GM12878 (cell line): ENCODE data around the gene PARN. TPM values are rescaled to one million over a fixed set of nuclear protein-coding genes. Genes with fewer than 3 reads are reported as not detected.
A peak's percentile ranks its signal among the peaks of the same experiment; 100 is the strongest.

ENCODE experiments used
- CREB1 ChIP-seq: IDR thresholded peaks from 2 replicates; pipeline ENCODE4 v1.6.1; 2012; ENCODE audit warnings: low read depth, mild to moderate bottlenecking, inconsistent platforms
- HDAC2 ChIP-seq: fragments of 200-600 bp; sonication (generic); IDR thresholded peaks from 2 replicates; pipeline ENCODE4 v1.6.1; 2017
- HDGF ChIP-seq: fragments of 450-650 bp; IDR thresholded peaks from 2 replicates; pipeline ENCODE4 v1.6.1; 2016; ENCODE audit warnings: antibody characterized with exemption
- IKZF2 ChIP-seq, 2 experiments: fragments of 450-650 bp; IDR thresholded peaks; 2 replicates each; pipeline ENCODE4 v1.6.1; 2017; ENCODE audit warnings: mild to moderate bottlenecking in 2 of 2, moderate library complexity in 2 of 2
- KDM1A ChIP-seq: fragments of 200-600 bp; sonication (generic); IDR thresholded peaks from 2 replicates; pipeline ENCODE4 v1.6.1; 2016; ENCODE audit warnings: borderline replicate concordance
- MTA3 ChIP-seq: IDR thresholded peaks from 2 replicates; pipeline ENCODE4 v1.6.1; 2012; ENCODE audit warnings: low read length, inconsistent platforms, borderline replicate concordance
- NBN ChIP-seq: fragments of 450-650 bp; IDR thresholded peaks from 2 replicates; pipeline ENCODE4 v1.6.1; 2016
- PAX5 ChIP-seq: IDR thresholded peaks from 2 replicates; pipeline ENCODE4 v1.6.1; 2011; ENCODE audit warnings: low read depth, low read length, borderline replicate concordance
- POLR2A ChIP-seq: IDR thresholded peaks from 2 replicates; pipeline ENCODE4 v1.6.1; 2011; ENCODE audit warnings: low read depth, mild to moderate bottlenecking, low read length
- RAD21 ChIP-seq: IDR thresholded peaks from 2 replicates; pipeline ENCODE4 v1.6.1; 2011; ENCODE audit warnings: mild to moderate bottlenecking, low read depth, low read length, moderate library complexity; ENCODE audit not compliant: insufficient read depth
- TARDBP ChIP-seq: IDR thresholded peaks from 2 replicates; pipeline ENCODE4 v1.6.1; 2016; ENCODE audit warnings: borderline replicate concordance
- YY1 ChIP-seq: IDR thresholded peaks from 2 replicates; pipeline ENCODE4 v1.6.1; 2011; ENCODE audit warnings: low read depth, mild to moderate bottlenecking, low read length
- ZZZ3 ChIP-seq: IDR thresholded peaks from 2 replicates; pipeline ENCODE4 v1.6.1; 2011; ENCODE audit warnings: low read depth; ENCODE audit not compliant: control insufficient read depth, insufficient read length
- polyA plus RNA-seq, 11 experiments: library from polyadenylated mRNA; depleted of rRNA in 4 of 11; unstranded in 6 of 11; stranded (reverse) in 5 of 11; fragments of >200 nt; fragmentation: Nextera tagmentation in 4 of 11; fragmentation: Illumina TruSeq in 1 of 11; extraction: Ambion mirVana in 4 of 11; extraction: Trizol in 1 of 11; gene quantifications; 1 replicate in 1 of 11; 2 replicates in 10 of 11; pipeline versions ENCODE4 v1.2.1 to v1.2.3, GENCODE V29; 2011 to 2016; ENCODE audit warnings: inconsistent platforms in 2 of 11, missing spikeins in 2 of 11, low read depth in 1 of 11
- total RNA-seq, 4 experiments: library from RNA; depleted of rRNA in 3 of 4; stranded (reverse); fragments of >200 nt in 3 of 4; fragmentation: Illumina TruSeq in 1 of 4; extraction: Trizol in 1 of 4; gene quantifications; 2 replicates each; pipeline versions ENCODE4 v1.2.1 to v1.2.3, GENCODE V29; 2013 to 2021
- TF ChIP-seq, protein P1 (sequence below): fragments of 450-650 bp; IDR thresholded peaks from 2 replicates; pipeline ENCODE4 v1.6.1; 2017; ENCODE audit warnings: mild to moderate bottlenecking
- TF ChIP-seq, protein P2 (sequence below): fragments of 450-650 bp; IDR thresholded peaks from 2 replicates; pipeline ENCODE4 v1.6.1; 2017; ENCODE audit warnings: low read depth, mild to moderate bottlenecking, moderate library complexity
- TF ChIP-seq, protein P3 (sequence below), 3 experiments: IDR thresholded peaks in 2 of 3; conservative IDR thresholded peaks in 1 of 3; 2 replicates each; pipeline ENCODE4 v1.5.1; 2011; ENCODE audit warnings: low read depth in 3 of 3, low read length in 3 of 3, mild to moderate bottlenecking in 3 of 3, control low read depth in 2 of 3, moderate library complexity in 2 of 3, inconsistent platforms in 1 of 3, mixed read lengths in 1 of 3; ENCODE audit not compliant: control insufficient read depth in 2 of 3, insufficient read depth in 1 of 3; ENCODE audit errors: extremely low read depth in 1 of 3

The PARN gene
- total and polyA plus RNA-seq, 10 of the 15 experiments (the other 5 are each of a cell fraction or from before 2014, with no cell fraction given), result 15.6 to 77.3 (median 47.7) TPM

DNA sequence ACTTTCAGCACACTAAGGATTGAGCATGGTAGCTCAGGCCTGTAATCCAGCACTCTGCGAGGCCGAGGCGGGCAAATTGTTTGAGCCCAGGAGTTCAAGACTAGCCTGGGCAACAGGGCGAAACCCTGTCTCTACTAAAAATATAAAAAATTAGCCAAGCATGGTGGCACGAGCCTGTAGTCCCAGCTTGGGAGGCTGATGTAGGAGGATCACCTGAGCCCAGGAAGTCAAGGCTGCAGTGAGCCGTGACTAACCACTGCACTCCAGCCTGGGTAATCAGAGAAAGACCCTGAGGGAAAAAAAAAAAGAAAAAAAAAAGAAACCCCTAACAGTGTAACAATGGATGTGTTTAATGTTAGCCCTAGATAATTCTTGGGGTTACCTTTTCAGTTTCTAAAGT, 24.0 kb downstream of the PARN start (continued):
- no peak for TF ChIP-seq YY1
- no peak for TF ChIP-seq HDAC2
- TF ChIP-seq KDM1A, result no peak
- no peak for TF ChIP-seq RAD21
- peak; percentile 46; the same call in 1 of the 2 replicates for TF ChIP-seq PAX5
- TF ChIP-seq CREB1, result no peak
- TF ChIP-seq, protein P1, sequence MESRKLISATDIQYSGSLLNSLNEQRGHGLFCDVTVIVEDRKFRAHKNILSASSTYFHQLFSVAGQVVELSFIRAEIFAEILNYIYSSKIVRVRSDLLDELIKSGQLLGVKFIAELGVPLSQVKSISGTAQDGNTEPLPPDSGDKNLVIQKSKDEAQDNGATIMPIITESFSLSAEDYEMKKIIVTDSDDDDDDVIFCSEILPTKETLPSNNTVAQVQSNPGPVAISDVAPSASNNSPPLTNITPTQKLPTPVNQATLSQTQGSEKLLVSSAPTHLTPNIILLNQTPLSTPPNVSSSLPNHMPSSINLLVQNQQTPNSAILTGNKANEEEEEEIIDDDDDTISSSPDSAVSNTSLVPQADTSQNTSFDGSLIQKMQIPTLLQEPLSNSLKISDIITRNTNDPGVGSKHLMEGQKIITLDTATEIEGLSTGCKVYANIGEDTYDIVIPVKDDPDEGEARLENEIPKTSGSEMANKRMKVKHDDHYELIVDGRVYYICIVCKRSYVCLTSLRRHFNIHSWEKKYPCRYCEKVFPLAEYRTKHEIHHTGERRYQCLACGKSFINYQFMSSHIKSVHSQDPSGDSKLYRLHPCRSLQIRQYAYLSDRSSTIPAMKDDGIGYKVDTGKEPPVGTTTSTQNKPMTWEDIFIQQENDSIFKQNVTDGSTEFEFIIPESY, result no peak
- TF ChIP-seq HDGF, result no peak
- TF ChIP-seq MTA3, result 0 out of 2 replicates have a peak, but pooled peaks have one; percentile 29
- TF ChIP-seq ZZZ3, result no peak
- peak in 1 of 2 experiments; percentile 30; a peak in 1 of 4 replicates for TF ChIP-seq IKZF2 (IDR thresholded peaks at IDR 0.05)
- TF ChIP-seq TARDBP, result no peak
- TF ChIP-seq NBN, result no peak
- TF ChIP-seq, protein P2, sequence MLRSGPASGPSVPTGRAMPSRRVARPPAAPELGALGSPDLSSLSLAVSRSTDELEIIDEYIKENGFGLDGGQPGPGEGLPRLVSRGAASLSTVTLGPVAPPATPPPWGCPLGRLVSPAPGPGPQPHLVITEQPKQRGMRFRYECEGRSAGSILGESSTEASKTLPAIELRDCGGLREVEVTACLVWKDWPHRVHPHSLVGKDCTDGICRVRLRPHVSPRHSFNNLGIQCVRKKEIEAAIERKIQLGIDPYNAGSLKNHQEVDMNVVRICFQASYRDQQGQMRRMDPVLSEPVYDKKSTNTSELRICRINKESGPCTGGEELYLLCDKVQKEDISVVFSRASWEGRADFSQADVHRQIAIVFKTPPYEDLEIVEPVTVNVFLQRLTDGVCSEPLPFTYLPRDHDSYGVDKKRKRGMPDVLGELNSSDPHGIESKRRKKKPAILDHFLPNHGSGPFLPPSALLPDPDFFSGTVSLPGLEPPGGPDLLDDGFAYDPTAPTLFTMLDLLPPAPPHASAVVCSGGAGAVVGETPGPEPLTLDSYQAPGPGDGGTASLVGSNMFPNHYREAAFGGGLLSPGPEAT, result peak; percentile 13; the same call in 1 of the 2 replicates
- TF ChIP-seq, protein P3, sequence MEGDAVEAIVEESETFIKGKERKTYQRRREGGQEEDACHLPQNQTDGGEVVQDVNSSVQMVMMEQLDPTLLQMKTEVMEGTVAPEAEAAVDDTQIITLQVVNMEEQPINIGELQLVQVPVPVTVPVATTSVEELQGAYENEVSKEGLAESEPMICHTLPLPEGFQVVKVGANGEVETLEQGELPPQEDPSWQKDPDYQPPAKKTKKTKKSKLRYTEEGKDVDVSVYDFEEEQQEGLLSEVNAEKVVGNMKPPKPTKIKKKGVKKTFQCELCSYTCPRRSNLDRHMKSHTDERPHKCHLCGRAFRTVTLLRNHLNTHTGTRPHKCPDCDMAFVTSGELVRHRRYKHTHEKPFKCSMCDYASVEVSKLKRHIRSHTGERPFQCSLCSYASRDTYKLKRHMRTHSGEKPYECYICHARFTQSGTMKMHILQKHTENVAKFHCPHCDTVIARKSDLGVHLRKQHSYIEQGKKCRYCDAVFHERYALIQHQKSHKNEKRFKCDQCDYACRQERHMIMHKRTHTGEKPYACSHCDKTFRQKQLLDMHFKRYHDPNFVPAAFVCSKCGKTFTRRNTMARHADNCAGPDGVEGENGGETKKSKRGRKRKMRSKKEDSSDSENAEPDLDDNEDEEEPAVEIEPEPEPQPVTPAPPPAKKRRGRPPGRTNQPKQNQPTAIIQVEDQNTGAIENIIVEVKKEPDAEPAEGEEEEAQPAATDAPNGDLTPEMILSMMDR (IDR thresholded peaks at IDR 0.05 in 2 of 3, conservative IDR thresholded peaks at IDR 0.05 in 1 of 3; ENCODE audit: control insufficient read depth in 2 of 3, extremely low read depth in 1 of 3, insufficient read depth in 1 of 3, low read depth in 3 of 3, low read length in 3 of 3), result no peak
- TF ChIP-seq POLR2A, result no peak
